Activated T-cell treated with anti-CD3 and anti-CD28 coated beads for 1 hour (primary cell): Measurements from ENCODE around the gene KIRREL3.
"Not testable (repeated sequence)": the region's sequence is repeated elsewhere in the genome, so short reads cannot be mapped to it uniquely, and the experiment has no call there.

Experiments used
- DNase-seq: peaks from one replicate; pipeline ENCODE4 v3.0.0-alpha.2; 2020; ENCODE audit warnings: low read depth

KIRREL3 gene

DNA sequence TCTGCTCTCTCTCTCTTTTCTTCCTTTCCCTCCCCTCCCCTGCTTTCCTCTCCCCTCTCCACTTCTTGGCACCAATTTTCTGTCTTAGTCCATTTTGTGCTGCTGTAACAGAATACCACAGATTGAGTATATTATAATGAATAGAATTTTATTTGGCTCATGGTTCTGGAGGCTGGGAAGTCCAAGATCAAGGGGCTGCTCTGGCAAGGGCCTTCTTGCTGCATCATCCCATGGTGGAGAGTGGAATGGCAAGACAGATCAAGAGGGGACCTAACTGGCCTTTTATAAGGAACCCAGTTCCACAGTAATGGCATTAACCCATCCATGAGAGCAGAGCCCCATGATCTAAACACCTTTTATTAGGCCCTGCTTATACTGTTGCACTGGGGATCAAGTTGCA lies 600.6 kb downstream of the KIRREL3 start:
- no peak for DNase-seq

DNA sequence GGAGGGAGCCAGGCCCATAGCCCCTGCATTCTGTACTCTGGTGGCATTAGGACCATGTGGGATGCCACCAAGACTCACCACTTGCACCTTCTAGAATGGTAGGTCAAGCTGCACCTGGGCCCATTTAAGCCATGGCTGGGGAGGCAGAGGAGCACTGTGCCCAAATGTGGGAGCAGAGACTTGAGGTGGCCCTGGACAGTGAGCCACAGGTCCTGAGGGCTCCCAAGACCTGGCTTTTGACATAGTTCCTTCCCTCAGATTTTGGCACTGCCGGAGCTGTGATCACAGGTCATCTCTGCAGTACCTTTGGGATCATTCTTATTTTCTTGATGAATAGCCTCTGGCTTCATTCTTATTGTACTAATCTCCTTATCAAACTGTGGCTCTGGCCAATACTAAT lies 601.8 kb downstream of the KIRREL3 start:
- DNase-seq: no peak

DNA sequence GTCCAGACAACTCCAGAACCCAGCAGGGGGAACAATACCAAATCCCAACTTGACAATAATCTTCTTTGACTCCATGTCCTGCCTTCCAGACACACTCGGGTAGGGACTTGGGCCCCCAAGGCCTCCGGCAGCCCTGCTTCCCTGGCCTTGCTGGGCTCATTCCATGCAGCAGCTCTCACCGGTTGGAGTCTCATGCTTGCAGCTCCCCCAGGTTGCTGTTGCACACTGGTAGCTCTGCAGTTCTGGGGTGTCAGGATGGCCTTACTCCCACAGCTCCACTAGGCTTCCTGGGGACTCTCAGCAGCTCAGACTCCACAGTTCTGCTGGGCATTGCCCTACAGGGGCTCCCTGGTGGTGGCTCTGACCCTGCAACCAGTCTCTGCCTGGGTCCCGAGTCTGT lies 602.3 kb downstream of the KIRREL3 start:
- DNase-seq: no peak

DNA sequence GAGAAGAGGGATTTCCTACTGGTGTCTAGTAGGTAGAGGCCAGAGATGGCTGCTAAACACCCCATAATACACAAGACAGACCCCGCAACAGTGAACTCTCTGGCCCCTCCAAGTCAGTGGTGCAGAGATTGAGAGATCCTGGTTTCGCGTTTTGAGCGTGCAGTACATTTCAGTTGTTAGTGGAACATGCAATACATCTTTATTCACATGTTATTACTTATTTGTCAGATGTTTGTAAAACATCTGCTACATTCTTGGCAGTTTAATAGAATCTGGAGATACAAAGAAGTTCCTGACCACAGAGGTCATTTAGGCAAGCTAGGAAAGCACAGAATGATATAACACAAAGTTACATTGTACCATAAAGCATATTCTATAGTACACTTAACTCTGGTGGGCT lies 603.6 kb downstream of the KIRREL3 start:
- DNase-seq: no peak

DNA sequence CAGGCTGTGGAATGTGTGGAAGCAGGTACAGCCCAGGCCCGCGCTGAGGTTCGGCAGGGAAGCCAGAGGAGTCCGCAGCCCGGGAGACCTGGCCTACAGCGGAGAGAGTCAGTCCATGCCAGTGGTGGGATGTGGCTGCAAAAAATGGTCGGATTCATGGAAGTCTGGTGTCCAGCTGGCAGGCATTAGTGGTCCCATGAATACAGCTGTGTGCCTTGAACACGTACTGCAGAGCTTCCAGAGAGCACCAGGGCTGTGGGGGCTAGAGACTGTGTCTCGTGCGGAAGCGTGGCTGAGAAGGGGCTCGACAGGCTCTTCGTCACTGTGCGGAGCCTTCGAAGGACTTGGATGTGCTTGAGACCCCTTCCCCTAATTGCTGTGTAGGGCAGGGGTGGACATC lies 604.3 kb downstream of the KIRREL3 start:
- DNase-seq: not testable (repeated sequence)

DNA sequence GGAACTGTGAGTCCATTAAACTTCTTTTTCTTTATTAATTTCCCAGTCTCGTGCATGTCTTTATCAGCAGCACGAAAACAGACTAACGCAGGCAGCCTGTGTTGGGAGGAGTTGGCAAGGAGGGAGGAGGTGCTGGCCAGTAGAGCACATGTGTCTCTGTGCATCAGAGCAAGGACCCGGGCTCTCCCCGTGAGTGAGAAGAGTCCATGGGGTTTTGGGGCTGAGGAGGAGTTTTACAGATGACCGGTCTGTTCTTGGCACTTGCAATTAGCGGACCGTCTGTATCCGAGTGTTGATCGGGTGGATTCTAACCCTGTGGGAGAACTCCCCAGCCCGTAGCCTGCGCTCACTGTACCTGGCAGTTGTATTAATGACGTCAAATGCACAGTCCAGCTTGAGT lies 604.8 kb downstream of the KIRREL3 start:
- DNase-seq: not testable (repeated sequence)

DNA sequence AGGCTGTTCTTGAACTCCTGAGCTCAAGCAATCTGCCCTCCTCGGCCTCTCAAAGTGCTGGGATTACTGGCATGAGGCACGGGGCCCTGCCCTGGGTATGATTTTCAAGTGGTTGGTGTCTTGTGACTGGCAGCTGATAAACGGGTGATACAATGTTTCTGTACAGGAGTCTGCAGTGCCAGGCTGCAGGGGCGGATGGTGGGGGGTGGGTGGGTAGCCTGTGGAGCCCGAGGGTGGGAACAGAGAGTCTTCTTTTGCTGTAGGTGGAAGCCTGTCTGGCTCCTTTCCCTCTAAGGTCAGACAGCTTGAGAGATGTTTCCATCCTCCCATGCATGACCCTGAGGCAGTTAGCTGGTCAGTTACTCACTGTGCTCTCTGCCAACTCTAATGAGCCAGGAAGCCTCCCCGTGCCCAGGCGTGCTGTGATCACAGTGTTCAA lies 605.9 kb downstream of the KIRREL3 start:
- DNase-seq: not testable (repeated sequence)

DNA sequence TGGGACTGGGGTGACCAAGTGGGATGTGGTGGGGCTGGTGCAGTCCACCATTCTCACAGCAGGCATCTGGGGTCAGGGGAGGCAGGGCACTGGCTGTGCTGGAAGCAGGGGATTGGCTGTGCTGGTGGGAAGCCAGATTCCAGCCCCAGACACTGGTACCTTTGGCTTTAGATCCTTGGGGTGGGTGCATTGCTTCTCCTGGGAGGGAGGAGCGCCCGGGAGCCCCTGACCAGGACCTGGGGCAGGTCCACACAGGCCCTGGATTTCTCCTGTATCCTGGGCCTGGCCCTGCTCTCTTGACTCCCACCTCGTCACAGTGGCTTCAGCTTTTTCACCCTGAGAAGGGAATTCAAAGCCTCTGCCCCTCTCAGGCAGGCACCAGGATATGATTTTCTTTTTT lies 606.5 kb downstream of the KIRREL3 start:
- no peak for DNase-seq

DNA sequence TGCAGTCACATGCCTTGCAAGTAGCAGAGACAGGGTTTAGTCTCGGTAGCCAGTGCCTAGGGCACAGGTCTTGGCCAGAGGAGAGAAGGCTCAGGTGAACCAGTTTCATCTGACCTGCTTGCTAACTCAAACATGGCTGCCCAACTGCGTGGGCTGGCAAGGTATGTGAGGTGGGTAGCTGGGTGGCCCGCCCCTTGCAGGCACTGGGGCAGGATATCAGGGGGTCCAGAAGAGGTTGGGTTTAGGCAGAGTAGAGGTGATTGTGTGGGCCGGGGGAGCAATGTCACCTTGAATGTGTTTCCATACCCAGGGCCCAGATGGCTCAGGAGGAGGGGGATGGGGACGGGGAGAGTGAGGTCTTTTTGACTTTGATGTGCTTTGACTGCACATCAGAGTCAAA lies 607.4 kb downstream of the KIRREL3 start:
- no peak for DNase-seq

DNA sequence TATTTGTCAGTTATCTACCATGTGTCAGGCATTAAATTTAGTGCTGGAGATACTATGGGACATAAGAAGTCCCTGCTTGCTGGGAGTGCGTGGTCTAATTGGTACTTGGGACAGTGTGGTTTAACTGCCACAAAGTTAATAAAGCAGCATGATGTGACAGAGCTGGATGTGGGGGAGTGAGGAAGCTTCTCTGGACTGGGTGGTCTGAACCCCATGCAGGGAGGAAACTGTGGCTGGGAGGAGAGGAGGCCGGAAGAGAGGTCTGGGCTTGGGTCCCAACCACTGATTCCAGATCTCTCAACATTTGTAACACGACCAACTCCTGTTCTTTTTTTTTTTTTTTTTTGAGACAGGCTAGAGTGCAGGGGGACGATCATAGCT lies 607.9 kb downstream of the KIRREL3 start:
- no peak for DNase-seq

DNA sequence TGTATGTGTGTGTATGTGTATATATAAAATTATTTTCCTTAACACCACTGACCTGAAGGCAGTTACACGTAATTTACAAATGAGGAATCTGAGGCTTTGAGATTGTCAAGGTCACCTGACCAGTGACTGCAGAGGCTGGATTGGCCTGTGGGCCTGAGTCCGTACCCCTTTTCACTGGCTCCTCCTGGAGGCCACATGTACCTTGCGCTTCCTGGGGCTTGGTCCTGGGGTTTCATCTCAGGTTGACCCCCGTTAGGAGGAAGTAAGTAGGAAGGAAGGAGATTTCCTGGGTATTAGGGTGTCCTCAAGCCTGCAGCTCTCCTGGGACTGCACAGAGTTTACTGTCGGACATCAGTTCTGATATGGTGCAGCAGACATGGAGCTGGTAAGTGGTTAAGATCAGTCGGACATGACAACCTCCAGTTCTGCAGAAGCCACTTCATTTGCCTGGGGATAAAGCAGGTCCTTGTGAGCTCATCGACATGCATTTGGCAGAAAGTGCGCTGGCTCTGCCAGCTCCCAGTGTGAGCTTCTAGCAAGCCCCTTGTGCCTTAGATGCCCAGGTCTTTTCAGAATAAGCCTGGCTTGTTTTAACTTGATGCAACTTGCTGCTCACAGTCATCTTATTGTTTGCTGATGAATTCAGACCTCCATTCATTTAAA lies 608.5 kb downstream of the KIRREL3 start:
- no peak for DNase-seq

DNA sequence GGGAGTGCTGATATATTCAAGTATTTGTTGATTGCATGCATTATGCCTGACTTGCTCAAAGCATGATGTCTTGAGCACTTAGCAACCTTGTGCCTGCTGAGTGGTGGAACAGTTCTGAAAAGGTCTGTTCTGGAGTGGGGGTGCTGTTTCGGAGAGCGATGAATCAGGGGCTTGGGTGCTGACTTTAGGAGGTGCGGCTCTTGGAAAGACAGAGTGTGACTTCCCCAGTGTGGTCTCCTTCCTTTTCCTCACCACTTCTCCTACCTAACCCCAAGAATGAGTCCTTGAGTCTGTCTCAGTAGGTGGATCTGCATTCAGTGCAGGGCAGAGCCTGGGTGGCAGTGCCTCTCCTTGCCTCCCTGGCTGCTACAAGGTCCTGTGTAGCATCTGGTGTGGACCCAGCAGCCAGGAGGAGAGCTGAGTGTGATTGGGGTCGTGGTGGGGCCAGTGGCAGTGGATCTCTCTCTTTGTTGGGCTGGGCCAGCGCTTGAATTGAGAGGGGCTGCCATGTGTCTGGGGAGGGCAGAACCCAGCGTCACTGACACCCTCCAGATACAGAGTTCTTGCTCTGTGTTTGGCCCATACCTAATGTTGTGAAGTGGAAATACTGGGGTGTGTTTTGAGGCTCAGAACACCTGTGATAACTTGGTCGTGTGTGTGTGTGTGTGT lies 609.1 kb downstream of the KIRREL3 start:
- no peak for DNase-seq

DNA sequence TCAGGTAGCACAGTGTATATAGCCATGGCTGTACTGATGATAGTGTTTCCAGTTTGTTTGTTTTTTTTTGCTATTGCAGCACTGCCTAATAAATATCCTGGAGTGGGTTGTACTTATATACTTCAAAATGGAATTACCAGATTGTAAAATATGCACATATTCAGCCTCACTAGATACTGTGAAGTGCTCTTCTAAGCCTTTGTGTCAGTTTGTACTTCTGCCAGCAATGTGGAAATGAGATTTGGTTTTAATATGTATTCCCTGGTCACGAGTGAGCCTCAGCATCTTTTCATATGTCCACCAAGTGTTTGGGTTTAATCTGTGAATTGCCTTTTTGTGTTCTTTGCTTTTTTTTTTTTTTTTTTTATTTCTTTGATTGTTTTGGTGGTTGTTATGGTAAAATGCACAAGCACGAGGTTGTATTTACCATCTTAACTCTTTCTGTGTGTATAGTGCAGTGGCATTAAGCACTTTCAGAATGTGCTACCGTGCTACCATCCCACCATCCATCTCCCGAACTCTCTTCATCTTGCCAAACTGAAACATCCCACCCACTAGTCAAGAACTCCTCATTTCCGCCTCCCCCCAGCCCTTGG lies 610.2 kb downstream of the KIRREL3 start:
- DNase-seq: no peak

DNA sequence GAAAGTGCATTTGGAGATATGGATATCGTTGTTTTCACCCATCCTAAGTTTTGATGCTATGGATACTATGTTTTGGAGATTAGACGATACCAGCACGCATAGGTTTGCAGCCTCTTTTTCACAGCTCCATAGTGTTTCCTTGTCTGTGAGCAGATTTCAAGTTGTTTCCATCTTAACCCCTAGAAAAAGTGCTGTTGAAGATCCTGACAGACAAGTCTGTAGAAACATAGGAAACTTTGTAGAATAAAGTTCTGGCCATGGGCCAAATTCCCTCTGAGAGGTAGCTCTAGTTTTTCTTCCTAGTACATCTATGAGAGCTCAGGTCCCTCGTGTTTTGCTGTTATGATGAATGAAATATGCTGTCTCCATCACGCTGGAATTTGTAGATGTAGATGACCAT lies 612.7 kb downstream of the KIRREL3 start:
- no peak for DNase-seq

DNA sequence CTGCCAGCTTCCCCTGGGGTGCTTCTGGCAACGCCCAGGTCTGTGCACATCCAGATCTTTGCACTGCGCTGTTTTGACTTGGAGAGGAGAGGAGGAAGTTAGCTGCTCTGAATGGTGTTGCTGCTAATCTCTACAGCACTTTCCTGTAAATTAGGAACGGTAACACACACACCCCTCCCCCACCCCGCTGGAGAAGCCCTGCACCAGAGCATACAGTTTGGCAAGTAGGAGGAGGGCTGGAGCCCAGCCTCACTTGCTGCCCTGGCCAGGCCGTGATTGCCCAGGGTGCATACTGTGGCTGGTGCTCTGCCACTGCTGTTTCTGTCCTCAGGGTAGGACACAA lies 613.9 kb downstream of the KIRREL3 start:
- DNase-seq: not testable (repeated sequence)

DNA sequence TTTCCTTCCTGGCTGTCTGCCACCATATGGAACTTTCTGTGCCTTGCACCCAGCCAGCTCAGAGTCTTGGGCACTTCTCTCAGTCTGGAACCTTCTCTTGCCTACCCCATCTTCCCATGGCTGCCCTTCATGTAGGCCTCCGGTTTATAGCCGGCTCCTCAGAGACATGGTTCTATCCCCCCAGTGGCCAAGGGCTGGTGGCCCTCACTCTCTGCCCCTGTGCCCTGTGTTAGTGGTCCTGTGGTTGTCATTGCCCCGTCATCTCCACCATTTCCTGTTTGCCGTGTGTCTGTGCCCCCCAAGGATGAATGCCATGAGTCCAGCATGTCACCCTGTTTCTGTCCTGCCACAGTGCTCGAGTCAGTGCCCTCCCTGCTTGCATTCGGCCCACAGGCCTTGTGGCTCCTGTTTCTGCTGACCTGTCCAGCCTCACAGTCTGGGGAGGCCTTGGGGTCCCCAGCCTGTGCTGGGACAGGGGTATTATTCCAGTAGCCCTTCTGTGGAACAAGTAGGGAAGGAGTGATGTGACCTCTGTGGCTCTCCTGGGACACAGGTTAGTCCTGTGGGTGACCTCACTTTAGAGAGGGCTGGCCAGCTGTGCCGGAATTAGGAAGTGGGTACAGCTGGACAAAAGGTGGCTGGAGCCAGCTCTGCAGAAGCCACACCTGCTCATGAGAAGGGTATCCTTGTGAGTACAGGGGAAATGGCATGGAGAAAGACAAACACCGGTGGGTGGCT lies 614.4 kb downstream of the KIRREL3 start:
- no peak for DNase-seq

DNA sequence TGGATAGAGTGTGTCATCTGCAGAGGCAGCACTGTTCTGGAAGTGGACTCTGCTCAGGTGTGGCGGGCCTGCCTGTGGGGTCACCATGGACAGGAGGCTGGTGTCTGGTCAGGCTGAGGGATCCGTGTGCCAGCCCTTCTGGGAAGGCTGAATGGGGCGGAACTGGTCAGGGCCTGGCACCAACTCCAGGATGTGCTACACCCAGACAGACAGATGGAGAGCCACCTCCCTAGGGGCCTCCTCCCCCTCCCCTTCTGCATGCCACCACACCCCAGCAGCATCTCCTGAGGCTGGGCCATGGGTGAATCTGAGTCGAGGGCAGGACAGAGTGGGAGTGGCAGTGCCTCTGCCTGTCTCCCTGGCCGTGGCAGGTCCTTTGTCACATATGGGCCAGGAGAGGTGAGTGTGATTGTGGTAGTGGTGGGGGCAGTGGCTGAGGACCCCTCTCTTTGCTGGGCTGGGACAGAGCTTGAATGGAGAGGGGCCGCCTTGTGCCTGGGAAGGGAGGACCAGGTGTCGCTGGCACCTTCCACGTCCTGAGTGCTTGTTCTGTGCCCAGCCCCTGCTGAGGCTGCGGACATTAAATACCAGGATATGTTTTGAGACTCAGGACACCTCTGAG lies 616.0 kb downstream of the KIRREL3 start:
- DNase-seq: no peak

DNA sequence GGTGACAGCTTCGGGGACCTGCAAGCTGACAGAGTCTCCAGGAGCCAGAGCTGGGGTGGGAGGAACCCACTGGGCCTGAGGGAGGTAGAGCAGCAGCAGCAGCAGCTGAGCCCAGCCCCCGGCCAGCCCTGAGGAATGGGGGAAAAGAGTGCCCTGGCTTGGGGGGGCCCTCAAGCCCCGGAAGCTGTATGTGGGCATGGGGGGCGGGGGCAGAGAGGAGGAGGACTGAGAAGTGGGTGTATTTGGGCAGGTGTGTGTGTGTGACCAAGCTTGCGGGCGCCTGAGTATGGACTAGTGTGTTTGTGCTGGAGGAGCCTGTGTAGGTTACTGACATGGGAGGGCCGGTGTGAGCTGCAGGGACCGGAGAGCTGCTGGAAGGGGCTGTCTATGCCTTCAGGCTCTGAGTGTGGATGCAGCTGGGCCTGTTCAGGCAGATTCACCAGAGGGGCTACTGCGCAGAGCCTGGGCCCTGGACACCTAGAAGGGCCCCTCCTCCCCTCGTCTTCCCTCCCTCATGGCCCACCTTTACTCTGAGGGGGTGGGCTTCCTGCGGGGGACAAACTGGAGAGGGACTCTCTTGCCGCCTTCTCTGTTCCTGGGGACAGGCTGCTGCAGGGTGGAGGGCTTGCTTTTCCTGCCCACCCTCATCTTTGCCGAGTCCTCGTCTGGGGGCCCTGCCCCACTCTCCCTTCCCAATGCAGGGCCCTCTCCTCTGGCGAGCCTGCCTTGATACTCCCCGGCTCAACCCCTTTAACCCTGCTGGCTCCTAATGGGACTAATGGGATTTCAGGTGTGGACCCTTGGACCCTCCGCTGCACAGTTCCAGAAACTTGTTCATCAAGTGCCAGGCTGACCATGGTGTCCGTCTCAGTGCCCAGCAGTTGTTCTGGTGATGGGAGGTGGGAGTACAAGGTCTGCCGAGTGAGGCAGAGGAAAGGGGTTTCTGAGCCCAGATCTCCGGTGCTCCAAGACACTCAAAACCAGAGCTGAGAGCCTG lies 616.9 kb downstream of the KIRREL3 start:
- no peak for DNase-seq

DNA sequence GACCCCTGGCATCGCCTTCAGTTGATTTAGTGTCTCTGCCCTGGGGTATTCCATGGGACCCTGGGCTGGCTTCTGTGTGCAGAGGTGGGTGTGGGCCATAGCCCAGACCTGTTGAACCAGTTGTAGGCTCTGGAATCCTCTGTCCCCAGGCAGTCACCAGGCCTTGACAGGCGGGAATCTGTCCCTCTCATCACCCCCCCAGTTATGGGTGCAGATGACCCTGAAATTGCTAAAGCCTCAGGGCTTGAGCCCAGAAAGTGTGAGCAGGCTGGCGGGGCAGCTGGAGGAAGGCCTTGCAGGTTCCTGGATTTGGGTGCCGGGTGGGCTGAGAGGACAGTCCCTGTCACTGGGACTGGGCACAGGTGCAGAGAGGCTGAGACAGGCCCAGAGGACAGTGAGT lies 617.9 kb downstream of the KIRREL3 start:
- not testable (repeated sequence) for DNase-seq

DNA sequence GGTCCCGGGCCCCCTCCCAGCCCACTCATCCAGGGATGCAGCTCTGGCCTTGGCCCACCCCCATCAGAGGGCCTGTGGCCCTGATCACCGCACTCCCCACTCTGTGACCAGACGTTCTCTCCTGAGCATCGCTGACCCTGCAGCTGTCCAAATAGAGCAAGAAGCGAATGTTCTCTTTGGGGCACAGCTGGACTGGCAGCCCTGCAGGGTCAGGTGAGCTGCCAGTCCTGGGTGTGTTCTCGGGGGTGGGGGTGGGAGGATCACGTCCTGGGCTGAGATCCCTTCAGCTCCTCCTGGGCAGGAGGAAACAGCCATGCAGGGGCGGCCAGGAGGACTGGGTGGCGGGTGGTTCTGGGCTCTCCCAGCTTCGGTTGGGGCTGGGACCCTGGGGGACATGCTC lies 618.6 kb downstream of the KIRREL3 start:
- not testable (repeated sequence) for DNase-seq

DNA sequence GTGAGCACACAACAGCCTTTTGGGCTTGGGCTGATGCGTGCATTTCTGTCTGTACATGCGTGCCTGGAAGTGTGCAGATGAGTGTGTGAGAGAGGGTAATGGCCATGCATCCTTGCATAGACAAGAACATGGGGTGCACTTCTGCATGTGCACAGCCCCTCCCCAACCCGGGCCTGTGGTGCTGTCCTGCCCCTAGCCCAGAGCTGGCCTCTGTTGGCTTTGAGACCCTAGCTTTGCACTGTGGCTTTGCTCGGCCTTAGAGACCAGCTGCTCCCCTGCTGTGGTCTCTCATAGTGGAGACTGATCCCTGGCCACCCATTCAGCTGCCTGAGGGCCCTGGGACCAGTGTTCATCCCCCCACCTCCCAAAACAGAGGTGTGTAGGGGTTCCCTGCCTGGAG lies 619.7 kb downstream of the KIRREL3 start:
- no peak for DNase-seq
